MM.1S (cell line): ENCODE data around the gene ISYNA1.

Experiments
- EZH2 ChIP-seq: fragments of 300-600 bp; sonication (generic); optimal IDR thresholded peaks from 2 replicates; pipeline ENCODE3; 2017; ENCODE audit warnings: low read depth, mild to moderate bottlenecking, antibody characterized with exemption, low read length, mixed read lengths
- EZH2phosphoT487 ChIP-seq: fragments of 300-600 bp; sonication (generic); IDR thresholded peaks from 2 replicates; pipeline ENCODE4 v1.6.1; 2018; ENCODE audit warnings: antibody characterized with exemption, low read length
- TF ChIP-seq, protein P1 (sequence below): fragments of 300-600 bp; sonication (generic); IDR thresholded peaks from 2 replicates; pipeline ENCODE4 v1.5.1; 2016; ENCODE audit warnings: antibody characterized with exemption, low read length, mixed read lengths

DNA sequence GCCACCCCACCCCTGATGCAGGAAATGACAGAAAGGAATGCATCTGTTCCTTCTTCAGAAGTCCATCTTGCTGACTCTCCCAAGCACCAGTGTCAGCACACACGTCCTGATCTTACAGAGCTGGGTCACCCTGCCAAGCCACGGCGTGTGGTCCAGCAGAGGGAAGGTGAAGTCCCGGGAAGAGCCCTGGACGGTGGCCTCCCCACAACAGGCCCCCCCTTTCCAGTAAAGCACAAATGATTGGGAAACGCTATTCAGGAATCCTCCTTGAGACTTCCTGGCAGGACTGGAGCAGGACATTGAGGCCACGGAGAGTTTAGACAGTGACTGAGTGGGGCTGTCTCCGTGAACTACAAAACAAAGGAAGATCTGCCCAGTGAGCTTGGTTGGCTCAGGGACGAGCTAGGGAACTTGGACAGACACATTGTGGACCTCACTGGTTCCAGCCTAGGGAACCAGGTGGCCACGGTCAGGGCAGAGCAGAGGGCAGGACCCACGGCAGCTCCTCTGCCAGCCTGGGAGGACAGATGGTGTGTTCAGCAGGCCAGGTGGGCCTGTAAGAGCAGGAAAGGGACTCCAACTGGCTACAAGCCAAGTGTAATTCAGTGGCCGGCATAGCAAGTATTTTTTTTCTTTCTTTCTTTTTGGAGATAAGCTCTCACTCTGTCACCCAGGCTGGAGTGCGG is 42.2 kb upstream of the ISYNA1 start:
- TF ChIP-seq, protein P1, sequence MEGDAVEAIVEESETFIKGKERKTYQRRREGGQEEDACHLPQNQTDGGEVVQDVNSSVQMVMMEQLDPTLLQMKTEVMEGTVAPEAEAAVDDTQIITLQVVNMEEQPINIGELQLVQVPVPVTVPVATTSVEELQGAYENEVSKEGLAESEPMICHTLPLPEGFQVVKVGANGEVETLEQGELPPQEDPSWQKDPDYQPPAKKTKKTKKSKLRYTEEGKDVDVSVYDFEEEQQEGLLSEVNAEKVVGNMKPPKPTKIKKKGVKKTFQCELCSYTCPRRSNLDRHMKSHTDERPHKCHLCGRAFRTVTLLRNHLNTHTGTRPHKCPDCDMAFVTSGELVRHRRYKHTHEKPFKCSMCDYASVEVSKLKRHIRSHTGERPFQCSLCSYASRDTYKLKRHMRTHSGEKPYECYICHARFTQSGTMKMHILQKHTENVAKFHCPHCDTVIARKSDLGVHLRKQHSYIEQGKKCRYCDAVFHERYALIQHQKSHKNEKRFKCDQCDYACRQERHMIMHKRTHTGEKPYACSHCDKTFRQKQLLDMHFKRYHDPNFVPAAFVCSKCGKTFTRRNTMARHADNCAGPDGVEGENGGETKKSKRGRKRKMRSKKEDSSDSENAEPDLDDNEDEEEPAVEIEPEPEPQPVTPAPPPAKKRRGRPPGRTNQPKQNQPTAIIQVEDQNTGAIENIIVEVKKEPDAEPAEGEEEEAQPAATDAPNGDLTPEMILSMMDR = no peak
- TF ChIP-seq EZH2 (no peak), EZH2phosphoT487 (no peak)
